Measurements from ENCODE around the gene RERE. TPM values are rescaled to one million over a fixed set of nuclear protein-coding genes. Genes with fewer than 3 reads are reported as not detected.

The RERE gene
- total RNA-seq, 1 experiment from 2014 or later, result 217 TPM

GRCh38 chr1:8571200-8571984, 246.0 kb downstream of the RERE start:
- no peak for TF ChIP-seq POLR2AphosphoS5 (IDR thresholded peaks at IDR 0.05; ENCODE audit: low read depth, low read length)
- TF ChIP-seq, protein P1, sequence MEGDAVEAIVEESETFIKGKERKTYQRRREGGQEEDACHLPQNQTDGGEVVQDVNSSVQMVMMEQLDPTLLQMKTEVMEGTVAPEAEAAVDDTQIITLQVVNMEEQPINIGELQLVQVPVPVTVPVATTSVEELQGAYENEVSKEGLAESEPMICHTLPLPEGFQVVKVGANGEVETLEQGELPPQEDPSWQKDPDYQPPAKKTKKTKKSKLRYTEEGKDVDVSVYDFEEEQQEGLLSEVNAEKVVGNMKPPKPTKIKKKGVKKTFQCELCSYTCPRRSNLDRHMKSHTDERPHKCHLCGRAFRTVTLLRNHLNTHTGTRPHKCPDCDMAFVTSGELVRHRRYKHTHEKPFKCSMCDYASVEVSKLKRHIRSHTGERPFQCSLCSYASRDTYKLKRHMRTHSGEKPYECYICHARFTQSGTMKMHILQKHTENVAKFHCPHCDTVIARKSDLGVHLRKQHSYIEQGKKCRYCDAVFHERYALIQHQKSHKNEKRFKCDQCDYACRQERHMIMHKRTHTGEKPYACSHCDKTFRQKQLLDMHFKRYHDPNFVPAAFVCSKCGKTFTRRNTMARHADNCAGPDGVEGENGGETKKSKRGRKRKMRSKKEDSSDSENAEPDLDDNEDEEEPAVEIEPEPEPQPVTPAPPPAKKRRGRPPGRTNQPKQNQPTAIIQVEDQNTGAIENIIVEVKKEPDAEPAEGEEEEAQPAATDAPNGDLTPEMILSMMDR (IDR thresholded peaks at IDR 0.05), result peak; percentile 53; the same call in 1 of the 2 replicates
- TSS peak; percentile 6 for BruUV-seq (replicated peaks)
- Histone ChIP-seq H3K4me3 (ENCODE audit: low read depth in 2 of 2, low read length in 2 of 2) (no peak overlapping the region), H3K27me3 (ENCODE audit: control insufficient read depth, insufficient read depth, low read length) (no peaks in the 10 kb centered on the region), H3K9me3 (ENCODE audit: control insufficient read depth, insufficient read depth, low read depth, low read length) (no peaks in the 10 kb centered on the region), H3K27ac (ENCODE audit: low read length) (no peak overlapping the region), H3K4me1 (ENCODE audit: control insufficient read depth, insufficient read depth, low read length) (peaks cover 11% of the 10 kb centered on the region), H3K36me3 (ENCODE audit: control insufficient read depth, insufficient read depth, low read length) (no peaks in the 10 kb centered on the region)
- ChIA-PET POLR2A (no interaction called here), CTCF (interaction anchor here (0.6 kb wide), 2 partner anchors 23 to 158 kb away, joined by 3 to 6 read pairs; no protein-coding TSS in a partner anchor)
- no peak for ATAC-seq
- intact Hi-C loops (cut with micrococcal nuclease; ENCODE audit: unreplicated experiment), result no loop called here
- in situ Hi-C loops (cut with HindIII; ENCODE audit: low pct_unique_long_range_greater_than_20kb, low sequenced_read_pairs), result no loop called here
- DNase-seq (ENCODE audit: low read depth, low spot score), result no peak

GRCh38 chr1:8570465-8570864, 247.0 kb downstream of the RERE start:
- H3K27ac ChIP-seq (ENCODE audit: low read length), result no peak overlapping the region
- H3K4me3 ChIP-seq (ENCODE audit: low read depth in 2 of 2, low read length in 2 of 2), result no peak overlapping the region
- H3K4me1 ChIP-seq (ENCODE audit: control insufficient read depth, insufficient read depth, low read length), result peaks cover 11% of the 10 kb centered on the region
- in situ Hi-C loops (cut with HindIII; ENCODE audit: low pct_unique_long_range_greater_than_20kb, low sequenced_read_pairs), result no loop called here
- intact Hi-C loops (cut with micrococcal nuclease; ENCODE audit: unreplicated experiment), result no loop called here
- no peaks in the 10 kb centered on the region for H3K36me3 ChIP-seq (ENCODE audit: control insufficient read depth, insufficient read depth, low read length)
- no peaks in the 10 kb centered on the region for H3K27me3 ChIP-seq (ENCODE audit: control insufficient read depth, insufficient read depth, low read length)
- BruUV-seq (replicated peaks), result no TSS peak
- ChIA-PET CTCF (interaction anchor here (0.6 kb wide), 1 partner anchor 24 kb away, joined by 6 read pairs; no protein-coding TSS in a partner anchor), POLR2A (interaction anchor here (0.6 kb wide), 1 partner anchor 34 kb away, joined by 3 read pairs; no protein-coding TSS in a partner anchor)
- ATAC-seq (no peak), DNase-seq (ENCODE audit: low read depth, low spot score) (no peak)
- no peak for TF ChIP-seq POLR2AphosphoS5 (IDR thresholded peaks at IDR 0.05; ENCODE audit: low read depth, low read length)
- no peak for TF ChIP-seq SIN3A (IDR thresholded peaks at IDR 0.05; ENCODE audit: borderline replicate concordance, insufficient read depth, low read depth, low read length)
- TF ChIP-seq, protein P2, sequence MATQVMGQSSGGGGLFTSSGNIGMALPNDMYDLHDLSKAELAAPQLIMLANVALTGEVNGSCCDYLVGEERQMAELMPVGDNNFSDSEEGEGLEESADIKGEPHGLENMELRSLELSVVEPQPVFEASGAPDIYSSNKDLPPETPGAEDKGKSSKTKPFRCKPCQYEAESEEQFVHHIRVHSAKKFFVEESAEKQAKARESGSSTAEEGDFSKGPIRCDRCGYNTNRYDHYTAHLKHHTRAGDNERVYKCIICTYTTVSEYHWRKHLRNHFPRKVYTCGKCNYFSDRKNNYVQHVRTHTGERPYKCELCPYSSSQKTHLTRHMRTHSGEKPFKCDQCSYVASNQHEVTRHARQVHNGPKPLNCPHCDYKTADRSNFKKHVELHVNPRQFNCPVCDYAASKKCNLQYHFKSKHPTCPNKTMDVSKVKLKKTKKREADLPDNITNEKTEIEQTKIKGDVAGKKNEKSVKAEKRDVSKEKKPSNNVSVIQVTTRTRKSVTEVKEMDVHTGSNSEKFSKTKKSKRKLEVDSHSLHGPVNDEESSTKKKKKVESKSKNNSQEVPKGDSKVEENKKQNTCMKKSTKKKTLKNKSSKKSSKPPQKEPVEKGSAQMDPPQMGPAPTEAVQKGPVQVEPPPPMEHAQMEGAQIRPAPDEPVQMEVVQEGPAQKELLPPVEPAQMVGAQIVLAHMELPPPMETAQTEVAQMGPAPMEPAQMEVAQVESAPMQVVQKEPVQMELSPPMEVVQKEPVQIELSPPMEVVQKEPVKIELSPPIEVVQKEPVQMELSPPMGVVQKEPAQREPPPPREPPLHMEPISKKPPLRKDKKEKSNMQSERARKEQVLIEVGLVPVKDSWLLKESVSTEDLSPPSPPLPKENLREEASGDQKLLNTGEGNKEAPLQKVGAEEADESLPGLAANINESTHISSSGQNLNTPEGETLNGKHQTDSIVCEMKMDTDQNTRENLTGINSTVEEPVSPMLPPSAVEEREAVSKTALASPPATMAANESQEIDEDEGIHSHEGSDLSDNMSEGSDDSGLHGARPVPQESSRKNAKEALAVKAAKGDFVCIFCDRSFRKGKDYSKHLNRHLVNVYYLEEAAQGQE (IDR thresholded peaks at IDR 0.05; ENCODE audit: insufficient read depth in 1 of 2, low read depth in 2 of 2, low read length in 1 of 2), result no peak
- TF ChIP-seq TCF7L2 (IDR thresholded peaks at IDR 0.05; ENCODE audit: low read depth, low read length), result no peak
- TF ChIP-seq, protein P1 (IDR thresholded peaks at IDR 0.05), result no peak
- no peaks in the 10 kb centered on the region for H3K9me3 ChIP-seq (ENCODE audit: control insufficient read depth, insufficient read depth, low read depth, low read length)

Data from Panc1 (cell line).